ENCODE results near the gene CDC42EP3. TPM values are rescaled to one million over a fixed set of nuclear protein-coding genes. Genes with fewer than 3 reads are reported as not detected.

CDC42EP3 gene
- total RNA-seq, 1 experiment from 2014 or later: 29.4 TPM

- H3K27ac Mint-ChIP-seq (ENCODE audit: unreplicated experiment): no peak overlapping the region
- H3K4me3 Mint-ChIP-seq (ENCODE audit: low read depth, unreplicated experiment): no peak overlapping the region
- CTCF ChIA-PET: interaction anchor here (0.6 kb wide), 1 partner anchor 28 kb away, joined by 3 read pairs; no protein-coding TSS in a partner anchor
- intact Hi-C loops (cut with micrococcal nuclease; ENCODE audit: unreplicated experiment): no loop called here
- H3K4me1 Mint-ChIP-seq (ENCODE audit: low read depth, unreplicated experiment): no peaks in the 10 kb centered on the region
- TF ChIP-seq, protein P1, sequence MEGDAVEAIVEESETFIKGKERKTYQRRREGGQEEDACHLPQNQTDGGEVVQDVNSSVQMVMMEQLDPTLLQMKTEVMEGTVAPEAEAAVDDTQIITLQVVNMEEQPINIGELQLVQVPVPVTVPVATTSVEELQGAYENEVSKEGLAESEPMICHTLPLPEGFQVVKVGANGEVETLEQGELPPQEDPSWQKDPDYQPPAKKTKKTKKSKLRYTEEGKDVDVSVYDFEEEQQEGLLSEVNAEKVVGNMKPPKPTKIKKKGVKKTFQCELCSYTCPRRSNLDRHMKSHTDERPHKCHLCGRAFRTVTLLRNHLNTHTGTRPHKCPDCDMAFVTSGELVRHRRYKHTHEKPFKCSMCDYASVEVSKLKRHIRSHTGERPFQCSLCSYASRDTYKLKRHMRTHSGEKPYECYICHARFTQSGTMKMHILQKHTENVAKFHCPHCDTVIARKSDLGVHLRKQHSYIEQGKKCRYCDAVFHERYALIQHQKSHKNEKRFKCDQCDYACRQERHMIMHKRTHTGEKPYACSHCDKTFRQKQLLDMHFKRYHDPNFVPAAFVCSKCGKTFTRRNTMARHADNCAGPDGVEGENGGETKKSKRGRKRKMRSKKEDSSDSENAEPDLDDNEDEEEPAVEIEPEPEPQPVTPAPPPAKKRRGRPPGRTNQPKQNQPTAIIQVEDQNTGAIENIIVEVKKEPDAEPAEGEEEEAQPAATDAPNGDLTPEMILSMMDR (IDR thresholded peaks at IDR 0.05; ENCODE audit: unreplicated experiment): no peak
- no peaks in the 10 kb centered on the region for H3K36me3 Mint-ChIP-seq (ENCODE audit: insufficient read depth, unreplicated experiment)
- BruUV-seq (replicated peaks): no TSS peak
- DNase-seq: no peak
- H3K27me3 Mint-ChIP-seq (ENCODE audit: unreplicated experiment): no peaks in the 10 kb centered on the region
- H3K9me3 Mint-ChIP-seq (ENCODE audit: low read depth, unreplicated experiment): no peaks in the 10 kb centered on the region
Observed at GRCh38 chr2:37718515-37719161, 47.2 kb upstream of the CDC42EP3 start.

DNA sequence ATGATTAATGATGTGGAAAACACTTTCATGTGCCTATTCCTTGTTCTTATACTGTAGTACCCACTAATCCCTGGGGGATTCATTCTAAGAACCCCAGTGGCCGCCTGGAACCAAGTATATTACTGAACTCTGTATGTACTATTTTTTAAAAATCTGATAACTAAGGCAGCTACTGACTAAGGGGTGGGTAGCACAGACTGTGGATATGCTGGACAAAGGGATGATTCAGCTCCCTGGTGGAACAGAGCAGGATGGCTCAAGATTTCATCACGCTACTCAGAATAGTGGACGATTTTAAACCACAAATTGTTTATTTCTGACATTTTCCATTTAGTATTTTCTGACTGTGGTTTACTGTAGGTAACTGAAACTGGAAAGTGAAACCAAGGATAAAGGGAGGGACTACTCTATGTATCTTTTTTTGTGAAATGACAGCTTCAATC, 41.8 kb upstream of the CDC42EP3 start:
- no peaks in the 10 kb centered on the region for H3K27me3 Mint-ChIP-seq (ENCODE audit: unreplicated experiment)
- no peaks in the 10 kb centered on the region for H3K9me3 Mint-ChIP-seq (ENCODE audit: low read depth, unreplicated experiment)
- TF ChIP-seq, protein P1 (IDR thresholded peaks at IDR 0.05; ENCODE audit: unreplicated experiment): no peak
- no peak for DNase-seq
- no peak overlapping the region for H3K27ac Mint-ChIP-seq (ENCODE audit: unreplicated experiment)
- H3K36me3 Mint-ChIP-seq (ENCODE audit: insufficient read depth, unreplicated experiment): no peaks in the 10 kb centered on the region
- CTCF ChIA-PET: interaction anchor here (0.6 kb wide), 1 partner anchor 19 kb away, joined by 6 read pairs; no protein-coding TSS in a partner anchor
- H3K4me3 Mint-ChIP-seq (ENCODE audit: low read depth, unreplicated experiment): no peak overlapping the region
- H3K4me1 Mint-ChIP-seq (ENCODE audit: low read depth, unreplicated experiment): peaks cover 17% of the 10 kb centered on the region
- intact Hi-C loops (cut with micrococcal nuclease; ENCODE audit: unreplicated experiment): no loop called here
- BruUV-seq (replicated peaks): no TSS peak

DNA sequence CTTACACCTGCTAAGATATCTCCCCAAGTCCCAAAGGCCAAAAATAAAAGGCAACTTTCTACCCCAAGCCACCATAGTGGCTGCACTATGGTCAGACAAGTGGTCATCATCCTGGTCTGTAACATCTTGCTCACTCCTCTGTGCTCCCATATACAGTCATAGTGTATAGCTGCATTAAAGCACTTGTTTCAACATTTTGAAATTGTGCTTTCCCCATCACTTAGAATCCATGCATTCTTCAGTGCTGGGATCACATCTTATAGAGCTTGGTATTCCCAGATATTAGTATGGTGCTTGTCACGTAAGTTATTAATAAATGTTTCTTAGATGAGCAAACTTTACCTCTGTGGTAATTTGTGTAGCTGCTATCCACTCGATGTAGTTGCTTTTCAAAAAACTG, 40.4 kb upstream of the CDC42EP3 start:
- Mint-ChIP-seq H3K27me3 (ENCODE audit: unreplicated experiment) (no peaks in the 10 kb centered on the region), H3K36me3 (ENCODE audit: insufficient read depth, unreplicated experiment) (no peaks in the 10 kb centered on the region), H3K4me1 (ENCODE audit: low read depth, unreplicated experiment) (peaks cover 17% of the 10 kb centered on the region), H3K4me3 (ENCODE audit: low read depth, unreplicated experiment) (no peak overlapping the region), H3K9me3 (ENCODE audit: low read depth, unreplicated experiment) (no peaks in the 10 kb centered on the region), H3K27ac (ENCODE audit: unreplicated experiment) (peak overlapping the region; percentile 34)
- CTCF ChIA-PET: interaction anchor here (0.6 to 0.7 kb wide), 2 partner anchors 18 to 25 kb away, joined by 3 to 5 read pairs; no protein-coding TSS in a partner anchor
- intact Hi-C loops (cut with micrococcal nuclease; ENCODE audit: unreplicated experiment): no loop called here
- no TSS peak for BruUV-seq (replicated peaks)
- TF ChIP-seq, protein P1 (IDR thresholded peaks at IDR 0.05; ENCODE audit: unreplicated experiment): no peak
- no peak for DNase-seq

DNA sequence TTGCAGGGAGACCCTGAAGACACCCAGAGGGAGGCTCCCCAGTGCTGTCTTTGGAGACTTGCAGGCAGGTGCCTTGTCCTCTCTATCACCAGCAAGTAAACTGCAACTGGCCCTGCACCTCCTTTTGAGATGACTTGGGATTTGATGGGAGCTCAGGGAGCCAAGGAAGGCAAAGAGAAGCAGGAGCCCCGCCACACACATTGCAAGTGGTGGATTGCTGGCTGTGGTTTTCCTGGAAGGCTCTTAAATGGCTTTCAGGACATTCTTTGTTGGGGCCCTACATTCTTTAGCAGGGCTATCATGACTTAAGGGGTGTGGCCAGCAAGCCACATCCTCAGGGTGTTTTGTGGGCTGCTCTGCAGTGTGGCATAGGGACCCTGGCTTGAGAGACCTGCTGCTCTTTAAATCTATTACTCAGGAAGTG, 39.9 kb upstream of the CDC42EP3 start:
- BruUV-seq (replicated peaks): no TSS peak
- DNase-seq: peak; percentile 62
- Mint-ChIP-seq H3K36me3 (ENCODE audit: insufficient read depth, unreplicated experiment) (no peaks in the 10 kb centered on the region), H3K27ac (ENCODE audit: unreplicated experiment) (peak overlapping the region; percentile 34), H3K4me1 (ENCODE audit: low read depth, unreplicated experiment) (peaks cover 17% of the 10 kb centered on the region), H3K9me3 (ENCODE audit: low read depth, unreplicated experiment) (no peaks in the 10 kb centered on the region), H3K27me3 (ENCODE audit: unreplicated experiment) (no peaks in the 10 kb centered on the region), H3K4me3 (ENCODE audit: low read depth, unreplicated experiment) (no peak overlapping the region)
- TF ChIP-seq, protein P1 (IDR thresholded peaks at IDR 0.05; ENCODE audit: unreplicated experiment): no peak
- CTCF ChIA-PET: no interaction called here
- intact Hi-C loops (cut with micrococcal nuclease; ENCODE audit: unreplicated experiment): no loop called here

All from Calu3 (cell line).